HCT116 (cell line): ENCODE data around the gene ZNF74.

Experiments used
- ATF3 ChIP-seq: IDR thresholded peaks from 2 replicates; pipeline ENCODE4 v1.6.1; 2012
- CTCF ChIP-seq, 3 experiments: fragments of 200-600 bp in 1 of 3; sonication (generic) in 1 of 3; IDR thresholded peaks in 2 of 3; conservative IDR thresholded peaks in 1 of 3; 2 replicates each; pipeline ENCODE4 v1.5.1; 2012 to 2017; ENCODE audit warnings: low read depth in 2 of 3, low read length in 2 of 3, antibody characterized with exemption in 1 of 3, borderline replicate concordance in 1 of 3, control low read depth in 1 of 3, mild to moderate bottlenecking in 1 of 3, mixed read lengths in 1 of 3, mixed run types in 1 of 3, moderate library complexity in 1 of 3; ENCODE audit not compliant: insufficient read depth in 1 of 3
- EZH2 ChIP-seq: fragments of 200-600 bp; sonication (generic); IDR thresholded peaks from 2 replicates; pipeline ENCODE4 v1.6.1; 2017; ENCODE audit warnings: antibody characterized with exemption, mixed run types
- JUND ChIP-seq: IDR thresholded peaks from 2 replicates; pipeline ENCODE4 v1.6.1; 2012
- MAX ChIP-seq: IDR thresholded peaks from 2 replicates; pipeline ENCODE4 v1.6.1; 2012
- POLR2A ChIP-seq: IDR thresholded peaks from 2 replicates; pipeline ENCODE4 v1.7.0; 2011; ENCODE audit warnings: borderline replicate concordance; ENCODE audit not compliant: insufficient read depth, insufficient read length; ENCODE audit errors: extremely low read depth
- POLR2AphosphoS5 ChIP-seq: IDR thresholded peaks from 2 replicates; pipeline ENCODE4 v1.6.1; 2011; ENCODE audit warnings: mild to moderate bottlenecking, low read depth, low read length, moderate library complexity
- RAD21 ChIP-seq: IDR thresholded peaks from 2 replicates; pipeline ENCODE4 v1.6.1; 2012; ENCODE audit warnings: low read depth, mild to moderate bottlenecking
- REST ChIP-seq: IDR thresholded peaks from 2 replicates; pipeline ENCODE4 v1.6.1; 2012; ENCODE audit warnings: low read depth
- YY1 ChIP-seq: IDR thresholded peaks from 2 replicates; pipeline ENCODE4 v1.6.1; 2011; ENCODE audit warnings: low read length, low read depth, moderate library complexity, mild to moderate bottlenecking; ENCODE audit not compliant: insufficient replicate concordance; ENCODE audit errors: extremely low read depth
- ZFX ChIP-seq: fragments of 450-650 bp; IDR thresholded peaks from 2 replicates; pipeline ENCODE4 v1.6.1; 2017
- ZNF274 ChIP-seq: fragments of 200-500 bp; sonication (Bioruptor generic); IDR thresholded peaks from 2 replicates; pipeline ENCODE4 v1.6.1; 2014; ENCODE audit warnings: mild to moderate bottlenecking, low read depth, low read length, inconsistent platforms
- TF ChIP-seq, protein P1 (sequence below): IDR thresholded peaks from 2 replicates; pipeline ENCODE4 v1.6.1; 2011; ENCODE audit warnings: mild to moderate bottlenecking, low read length, moderate library complexity; ENCODE audit not compliant: insufficient replicate concordance; ENCODE audit errors: extremely low read depth

DNA sequence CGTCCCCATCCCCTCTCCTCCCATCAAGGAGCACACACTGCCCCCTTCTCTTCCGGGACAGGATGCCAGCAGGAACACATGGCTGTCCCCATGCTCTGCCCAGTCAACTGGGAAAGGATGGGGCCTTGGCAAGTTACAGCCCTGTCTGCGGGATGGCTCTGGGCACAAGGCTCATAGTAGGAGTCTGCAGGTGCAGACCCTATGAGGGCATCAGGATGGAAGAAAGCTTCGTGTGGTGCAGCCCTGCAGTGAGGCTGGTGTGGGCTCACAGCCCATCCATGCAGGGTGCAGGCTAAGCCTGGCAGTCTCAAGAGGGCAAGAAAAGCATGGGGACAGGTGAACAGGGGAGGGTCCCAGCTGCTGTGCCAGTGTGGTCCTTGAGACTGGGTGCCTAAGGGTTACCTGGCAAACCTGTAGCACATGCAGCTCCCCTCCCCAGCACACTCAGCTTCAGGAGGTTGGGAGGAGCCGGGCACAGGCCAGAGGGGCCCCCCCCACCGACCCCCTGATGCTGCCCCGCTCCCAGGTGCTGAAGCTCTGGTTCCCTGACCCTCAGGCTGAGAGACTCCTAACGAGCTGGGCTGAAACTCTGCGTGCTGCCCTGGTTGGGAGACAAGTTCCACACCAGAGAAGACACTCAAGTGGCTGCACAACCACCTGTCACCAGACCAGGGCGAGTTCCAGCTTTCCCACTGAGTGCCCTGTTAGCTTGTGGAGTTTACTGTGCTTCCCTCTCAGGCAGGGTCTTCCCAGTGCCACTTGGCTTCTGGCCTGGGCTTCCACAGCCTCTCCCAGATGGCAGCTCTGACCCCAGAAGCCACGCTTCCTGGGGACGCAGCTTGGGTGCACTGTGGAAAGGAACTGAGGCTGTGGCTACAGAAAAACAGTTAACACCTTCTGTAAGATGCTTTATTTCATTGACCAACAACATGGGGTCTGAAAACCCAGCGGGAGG lies 47.0 kb downstream of the ZNF74 start:
- TF ChIP-seq CTCF (IDR thresholded peaks at IDR 0.05 in 2 of 3, conservative IDR thresholded peaks at IDR 0.05 in 1 of 3; ENCODE audit: borderline replicate concordance in 1 of 3, insufficient read depth in 1 of 3, low read depth in 2 of 3, low read length in 2 of 3) (no peak), ZNF274 (no peak), ATF3 (no peak), ZFX (no peak), POLR2A (no peak), REST (no peak), RAD21 (no peak), YY1 (no peak), MAX (no peak), POLR2AphosphoS5 (no peak), EZH2 (no peak), JUND (no peak)
- TF ChIP-seq, protein P1, sequence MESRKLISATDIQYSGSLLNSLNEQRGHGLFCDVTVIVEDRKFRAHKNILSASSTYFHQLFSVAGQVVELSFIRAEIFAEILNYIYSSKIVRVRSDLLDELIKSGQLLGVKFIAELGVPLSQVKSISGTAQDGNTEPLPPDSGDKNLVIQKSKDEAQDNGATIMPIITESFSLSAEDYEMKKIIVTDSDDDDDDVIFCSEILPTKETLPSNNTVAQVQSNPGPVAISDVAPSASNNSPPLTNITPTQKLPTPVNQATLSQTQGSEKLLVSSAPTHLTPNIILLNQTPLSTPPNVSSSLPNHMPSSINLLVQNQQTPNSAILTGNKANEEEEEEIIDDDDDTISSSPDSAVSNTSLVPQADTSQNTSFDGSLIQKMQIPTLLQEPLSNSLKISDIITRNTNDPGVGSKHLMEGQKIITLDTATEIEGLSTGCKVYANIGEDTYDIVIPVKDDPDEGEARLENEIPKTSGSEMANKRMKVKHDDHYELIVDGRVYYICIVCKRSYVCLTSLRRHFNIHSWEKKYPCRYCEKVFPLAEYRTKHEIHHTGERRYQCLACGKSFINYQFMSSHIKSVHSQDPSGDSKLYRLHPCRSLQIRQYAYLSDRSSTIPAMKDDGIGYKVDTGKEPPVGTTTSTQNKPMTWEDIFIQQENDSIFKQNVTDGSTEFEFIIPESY, result no peak
